ENCODE results near the gene LATS2. TPM values are rescaled to one million over a fixed set of nuclear protein-coding genes. Genes with fewer than 3 reads are reported as not detected.

The LATS2 gene
- total RNA-seq, 3 donors from 2014 or later (not counting 1 experiment from before 2014, with no cell fraction given) = 28.8 to 34.8 (median 29.0) TPM

DNA sequence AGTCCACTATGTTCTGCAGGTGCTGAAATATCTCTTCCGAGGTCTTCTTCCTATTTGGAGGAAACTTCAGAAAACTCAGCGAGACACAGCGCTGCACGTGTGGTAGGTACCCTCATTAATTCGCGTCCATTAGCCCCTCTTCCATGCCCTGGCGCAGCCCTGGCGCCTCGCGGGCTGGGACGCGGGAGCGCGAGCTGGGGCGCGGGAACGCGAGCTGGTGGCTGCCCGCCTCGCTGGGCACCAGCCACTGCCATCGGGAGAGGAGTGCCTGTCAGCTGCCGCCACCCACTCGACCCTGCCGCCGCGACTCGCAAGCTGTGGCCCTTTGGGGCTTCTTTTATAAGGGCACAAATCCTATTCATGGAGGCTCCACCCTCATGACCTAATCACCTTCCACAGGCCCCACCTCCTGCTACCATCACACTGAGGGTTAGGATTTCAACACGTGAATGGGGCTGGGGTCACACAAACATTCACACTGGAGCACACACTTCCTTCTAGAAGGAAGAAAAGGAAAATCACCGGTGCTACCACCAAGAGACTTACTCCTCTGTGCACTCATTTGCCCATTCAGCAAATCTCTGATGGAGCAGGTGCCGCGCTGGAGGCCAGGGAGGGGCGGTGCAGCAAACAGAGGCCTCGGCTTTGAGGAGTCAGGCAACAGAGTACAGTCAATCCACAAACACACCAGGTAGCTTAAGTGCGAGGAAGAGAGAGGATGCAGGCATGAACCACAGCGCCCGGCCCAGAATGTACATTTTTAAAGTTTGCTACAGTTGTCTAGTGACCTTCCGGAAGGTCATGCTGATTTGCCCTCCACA is 43.0 kb upstream of the LATS2 start:
- Mint-ChIP-seq H3K27ac (no peak overlapping the region), H3K4me3 (no peak overlapping the region), H3K36me3 (no peaks in the 10 kb centered on the region), H3K4me1 (no peaks in the 10 kb centered on the region), H3K27me3 (ENCODE audit: low read depth in 2 of 2) (no peaks in the 10 kb centered on the region), H3K9me3 (no peaks in the 10 kb centered on the region)
- Histone ChIP-seq H3K4me3 (ENCODE audit: low read length) (no peak overlapping the region), H3K27me3 (ENCODE audit: control insufficient read depth, insufficient read depth, low read length) (no peaks in the 10 kb centered on the region), H3K4me1 (ENCODE audit: control insufficient read depth, insufficient read depth, low read length) (no peaks in the 10 kb centered on the region), H3K9me3 (ENCODE audit: control insufficient read depth, insufficient read depth, low read length) (no peaks in the 10 kb centered on the region), H3K27ac (ENCODE audit: low read length) (no peak overlapping the region), H3K36me3 (ENCODE audit: control insufficient read depth, insufficient read depth, low read length) (no peaks in the 10 kb centered on the region)
- ATAC-seq = no peak
- no peak for TF ChIP-seq CTCF (IDR thresholded peaks at IDR 0.05)
- WGBS (ENCODE audit: insufficient coverage) = 95% methylated on average over 37 of the region's 37 CpGs
- no peak for DNase-seq
- intact Hi-C loops (cut with micrococcal nuclease) = no loop called here

DNA sequence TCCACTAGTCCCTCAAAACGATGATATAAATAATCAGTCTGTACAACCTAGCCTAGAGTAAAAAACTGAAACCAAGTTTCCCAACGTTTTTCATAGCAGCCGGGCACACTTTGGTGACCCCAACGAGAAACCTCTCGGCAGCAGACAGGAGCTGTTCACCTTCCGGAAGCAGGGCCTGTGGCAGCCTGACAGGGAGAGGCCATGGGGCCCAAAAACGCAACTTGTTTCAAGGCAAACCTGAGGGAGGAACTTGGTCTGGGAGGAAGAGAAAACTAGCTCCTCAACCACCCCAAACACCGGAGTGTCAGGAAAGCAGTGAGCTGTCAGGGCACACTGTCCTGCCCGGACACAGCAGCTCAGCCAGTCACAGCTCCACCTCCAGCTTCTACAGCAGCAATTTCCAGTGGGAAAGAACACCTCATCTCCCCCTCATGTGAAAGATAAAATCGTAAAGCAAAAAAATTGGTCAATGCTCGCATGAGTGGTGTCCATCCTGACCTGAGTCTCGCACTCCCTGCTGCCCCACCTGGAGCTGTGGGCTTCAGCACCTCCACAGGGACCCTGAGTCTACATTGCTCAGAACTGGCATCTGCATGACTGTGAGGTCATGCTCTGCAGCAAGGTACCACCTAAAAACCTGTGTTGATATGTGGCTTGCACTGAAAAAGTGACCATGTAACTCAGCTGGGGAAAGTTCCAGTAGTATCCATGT is 40.6 kb upstream of the LATS2 start:
- no peaks in the 10 kb centered on the region for H3K9me3 ChIP-seq (ENCODE audit: control insufficient read depth, insufficient read depth, low read length)
- WGBS (ENCODE audit: insufficient coverage) = 91% methylated on average over 11 of the region's 12 CpGs
- no peak overlapping the region for H3K27ac ChIP-seq (ENCODE audit: low read length)
- Mint-ChIP-seq H3K9me3 (no peaks in the 10 kb centered on the region), H3K4me3 (no peak overlapping the region), H3K27ac (no peak overlapping the region), H3K4me1 (no peaks in the 10 kb centered on the region), H3K36me3 (no peaks in the 10 kb centered on the region), H3K27me3 (ENCODE audit: low read depth in 2 of 2) (peaks cover 0 to 3% of the 10 kb centered on the region in 2 donors)
- no peak overlapping the region for H3K4me3 ChIP-seq (ENCODE audit: low read length)
- ATAC-seq (no peak), DNase-seq (no peak)
- TF ChIP-seq CTCF (IDR thresholded peaks at IDR 0.05) = no peak
- intact Hi-C loops (cut with micrococcal nuclease) = no loop called here
- no peaks in the 10 kb centered on the region for H3K4me1 ChIP-seq (ENCODE audit: control insufficient read depth, insufficient read depth, low read length)
- no peaks in the 10 kb centered on the region for H3K27me3 ChIP-seq (ENCODE audit: control insufficient read depth, insufficient read depth, low read length)
- H3K36me3 ChIP-seq (ENCODE audit: control insufficient read depth, insufficient read depth, low read length) = no peaks in the 10 kb centered on the region

DNA sequence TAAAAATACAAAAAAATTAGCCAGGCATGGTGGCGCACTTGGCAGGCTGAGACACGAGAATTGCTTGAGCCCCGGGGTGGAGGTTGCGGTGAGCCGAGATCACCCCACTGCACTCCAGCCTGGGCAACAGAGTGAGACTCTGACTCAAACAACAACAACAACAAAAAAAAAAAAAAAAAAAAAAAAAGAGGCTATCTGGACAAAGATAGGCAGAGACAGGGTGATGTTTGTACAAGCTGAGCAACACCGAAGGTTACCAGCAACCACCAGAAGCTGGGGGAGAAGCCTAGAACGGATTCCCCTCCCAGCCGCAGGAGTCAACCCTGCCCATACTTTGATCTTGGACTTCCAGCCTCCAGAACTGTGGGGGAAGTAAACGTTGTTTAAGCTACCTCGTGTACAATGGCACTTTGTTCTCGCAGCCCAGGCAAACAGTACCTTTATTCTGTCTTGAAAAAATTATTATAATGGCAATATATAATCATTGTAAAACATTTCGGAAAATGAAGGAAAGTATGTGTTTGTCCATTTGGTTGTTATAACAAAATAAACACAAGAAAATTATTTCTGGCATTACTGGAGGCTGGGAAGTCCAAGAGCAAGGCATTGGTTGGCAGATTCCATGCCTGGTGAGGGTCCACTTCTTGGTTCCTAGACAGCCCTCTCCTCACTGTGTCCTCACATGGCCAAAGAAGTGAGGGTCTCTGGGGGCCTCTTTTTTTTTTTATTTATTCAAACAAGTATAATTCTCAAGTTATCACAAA is 39.8 kb upstream of the LATS2 start:
- Histone ChIP-seq H3K27me3 (ENCODE audit: control insufficient read depth, insufficient read depth, low read length) (no peaks in the 10 kb centered on the region), H3K9me3 (ENCODE audit: control insufficient read depth, insufficient read depth, low read length) (no peaks in the 10 kb centered on the region), H3K27ac (ENCODE audit: low read length) (no peak overlapping the region), H3K4me3 (ENCODE audit: low read length) (no peak overlapping the region), H3K4me1 (ENCODE audit: control insufficient read depth, insufficient read depth, low read length) (no peaks in the 10 kb centered on the region), H3K36me3 (ENCODE audit: control insufficient read depth, insufficient read depth, low read length) (no peaks in the 10 kb centered on the region)
- TF ChIP-seq CTCF (IDR thresholded peaks at IDR 0.05) = no peak
- Mint-ChIP-seq H3K9me3 (no peaks in the 10 kb centered on the region), H3K4me1 (no peaks in the 10 kb centered on the region), H3K27ac (no peak overlapping the region), H3K27me3 (ENCODE audit: low read depth in 2 of 2) (peaks cover 0 to 3% of the 10 kb centered on the region in 2 donors), H3K4me3 (no peak overlapping the region), H3K36me3 (no peaks in the 10 kb centered on the region)
- ATAC-seq (no peak), DNase-seq (no peak)
- intact Hi-C loops (cut with micrococcal nuclease) = no loop called here
- 94% methylated on average over 10 of the region's 12 CpGs for WGBS (ENCODE audit: insufficient coverage)
